GM23248 (cell line): Measurements from ENCODE around the gene STAT4.

Experiments used
- EZH2 ChIP-seq: fragments of 200-600 bp; sonication (generic); IDR thresholded peaks from 2 replicates; pipeline ENCODE4 v1.6.1; 2018; ENCODE audit warnings: antibody characterized with exemption, mild to moderate bottlenecking; ENCODE audit not compliant: insufficient read depth, poor library complexity, severe bottlenecking
- EZH2phosphoT487 ChIP-seq: fragments of 200-600 bp; sonication (generic); IDR thresholded peaks from 2 replicates; pipeline ENCODE4 v1.6.1; 2018; ENCODE audit warnings: antibody characterized with exemption, moderate library complexity, mild to moderate bottlenecking, low read depth; ENCODE audit not compliant: insufficient read depth

DNA sequence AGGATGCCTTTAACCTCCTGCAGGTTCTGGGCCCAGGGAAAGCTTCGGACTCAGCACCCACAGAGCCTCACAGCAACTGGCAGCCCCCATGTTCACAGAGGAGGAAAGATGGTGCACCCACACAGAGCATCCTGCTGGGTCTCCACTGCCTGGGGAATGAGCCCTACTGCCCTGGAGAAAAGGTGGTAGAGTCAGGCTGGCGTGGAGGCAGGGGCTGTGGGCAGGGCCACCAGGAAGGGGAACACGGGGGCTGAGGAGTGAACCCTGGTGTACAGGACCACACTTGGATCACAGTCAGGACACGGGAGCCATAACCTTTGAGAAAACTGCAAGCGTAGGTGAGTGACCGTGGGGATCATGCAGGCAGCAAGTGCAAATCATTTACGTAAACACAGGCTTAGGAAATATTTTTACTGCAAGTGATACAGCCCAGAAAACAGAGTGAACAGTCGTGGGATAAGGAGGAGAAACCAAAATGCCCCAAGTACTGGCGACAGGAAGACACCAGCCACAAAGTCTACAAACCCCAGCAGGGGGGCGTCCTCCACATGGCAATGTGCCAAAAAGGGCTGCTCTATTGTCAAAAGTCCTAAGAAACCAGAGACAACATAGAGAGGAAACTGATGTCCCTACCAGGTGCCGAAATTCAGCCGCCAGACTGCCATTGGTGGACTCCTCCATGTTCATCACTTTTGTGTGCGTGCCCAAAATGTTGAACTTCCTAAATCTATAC lies 164.4 kb downstream of the STAT4 start:
- TF ChIP-seq EZH2, result no peak
- TF ChIP-seq EZH2phosphoT487, result no peak
